AG04449 (cell line): ENCODE data around the gene HS6ST3.
"Not testable (repeated sequence)": the region's sequence is repeated elsewhere in the genome, so short reads cannot be mapped to it uniquely, and the experiment has no call there.

Source experiments
- CTCF ChIA-PET: fragments of 350-600 bp; formaldehyde crosslinking; extraction: SDS; loops from one replicate; lab custom pipeline; 2021; ENCODE audit warnings: antibody characterized with exemption; lab: Yijun Ruan, JAX
- POLR2A ChIA-PET: fragments of 400-600, 350-600 bp; formaldehyde crosslinking; extraction: SDS; loops from one replicate; lab custom pipeline; 2020; ENCODE audit warnings: antibody characterized with exemption, inconsistent platforms; lab: Yijun Ruan, JAX
- DNase-seq: peaks from one replicate; pipeline ENCODE4 v3.0.0-alpha.2; 2010; ENCODE audit warnings: low read depth, low spot score
- H3K4me3 ChIP-seq: 2 replicates; pipeline ENCODE4 v1.5.1; 2011; ENCODE audit warnings: low read depth, mild to moderate bottlenecking, control low read depth, low read length
- TF ChIP-seq, protein P1 (sequence below): IDR thresholded peaks from one replicate; pipeline ENCODE4 v1.5.1; 2011; ENCODE audit warnings: mild to moderate bottlenecking, moderate library complexity, low read length, control low read depth, inconsistent platforms; ENCODE audit not compliant: insufficient read depth; ENCODE audit errors: missing control alignments

Gene HS6ST3

DNA sequence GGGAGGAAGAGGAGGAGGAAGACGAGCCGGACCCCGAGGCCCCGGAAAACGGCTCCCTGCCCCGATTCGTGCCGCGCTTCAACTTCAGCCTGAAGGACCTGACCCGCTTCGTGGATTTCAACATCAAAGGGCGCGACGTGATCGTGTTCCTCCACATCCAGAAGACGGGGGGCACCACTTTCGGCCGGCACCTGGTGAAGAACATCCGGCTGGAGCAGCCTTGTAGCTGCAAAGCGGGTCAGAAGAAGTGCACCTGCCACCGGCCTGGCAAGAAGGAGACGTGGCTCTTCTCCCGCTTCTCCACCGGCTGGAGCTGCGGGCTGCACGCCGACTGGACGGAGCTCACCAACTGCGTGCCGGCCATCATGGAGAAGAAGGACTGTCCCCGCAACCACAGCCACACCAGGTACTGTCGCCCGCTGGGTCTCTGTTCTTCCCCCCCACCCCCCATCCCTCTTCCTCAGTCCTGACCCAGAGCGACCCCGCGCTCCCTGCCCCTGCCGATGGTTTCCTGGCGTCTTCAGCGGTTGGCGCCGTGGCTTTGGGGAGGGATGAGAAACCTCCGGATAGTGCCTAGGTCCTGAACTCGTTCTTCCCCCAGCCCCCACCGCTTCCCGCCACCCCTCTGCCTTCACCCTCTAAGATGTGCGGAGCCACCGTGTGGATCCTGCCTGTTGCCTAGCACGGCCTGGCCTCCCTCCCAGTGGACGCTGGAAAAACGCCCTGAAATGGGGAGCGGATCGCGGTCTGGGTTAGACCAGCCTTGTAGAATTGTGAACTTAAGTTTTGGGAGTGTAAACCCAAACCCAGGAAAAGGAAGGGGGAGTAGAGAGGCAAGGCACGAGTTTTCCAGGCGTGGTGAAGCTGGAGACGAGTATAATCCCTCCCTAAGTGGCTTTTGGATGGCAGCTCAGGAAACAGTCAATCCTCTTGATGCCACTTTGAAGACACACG lies 1.5 kb downstream of the HS6ST3 start:
- TF ChIP-seq, protein P1, sequence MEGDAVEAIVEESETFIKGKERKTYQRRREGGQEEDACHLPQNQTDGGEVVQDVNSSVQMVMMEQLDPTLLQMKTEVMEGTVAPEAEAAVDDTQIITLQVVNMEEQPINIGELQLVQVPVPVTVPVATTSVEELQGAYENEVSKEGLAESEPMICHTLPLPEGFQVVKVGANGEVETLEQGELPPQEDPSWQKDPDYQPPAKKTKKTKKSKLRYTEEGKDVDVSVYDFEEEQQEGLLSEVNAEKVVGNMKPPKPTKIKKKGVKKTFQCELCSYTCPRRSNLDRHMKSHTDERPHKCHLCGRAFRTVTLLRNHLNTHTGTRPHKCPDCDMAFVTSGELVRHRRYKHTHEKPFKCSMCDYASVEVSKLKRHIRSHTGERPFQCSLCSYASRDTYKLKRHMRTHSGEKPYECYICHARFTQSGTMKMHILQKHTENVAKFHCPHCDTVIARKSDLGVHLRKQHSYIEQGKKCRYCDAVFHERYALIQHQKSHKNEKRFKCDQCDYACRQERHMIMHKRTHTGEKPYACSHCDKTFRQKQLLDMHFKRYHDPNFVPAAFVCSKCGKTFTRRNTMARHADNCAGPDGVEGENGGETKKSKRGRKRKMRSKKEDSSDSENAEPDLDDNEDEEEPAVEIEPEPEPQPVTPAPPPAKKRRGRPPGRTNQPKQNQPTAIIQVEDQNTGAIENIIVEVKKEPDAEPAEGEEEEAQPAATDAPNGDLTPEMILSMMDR, result no peak
- ChIA-PET CTCF (no interaction called here), POLR2A (no interaction called here)
- no peak for DNase-seq
- no peak overlapping the region; the same call in 1 of the 2 replicates for H3K4me3 ChIP-seq

DNA sequence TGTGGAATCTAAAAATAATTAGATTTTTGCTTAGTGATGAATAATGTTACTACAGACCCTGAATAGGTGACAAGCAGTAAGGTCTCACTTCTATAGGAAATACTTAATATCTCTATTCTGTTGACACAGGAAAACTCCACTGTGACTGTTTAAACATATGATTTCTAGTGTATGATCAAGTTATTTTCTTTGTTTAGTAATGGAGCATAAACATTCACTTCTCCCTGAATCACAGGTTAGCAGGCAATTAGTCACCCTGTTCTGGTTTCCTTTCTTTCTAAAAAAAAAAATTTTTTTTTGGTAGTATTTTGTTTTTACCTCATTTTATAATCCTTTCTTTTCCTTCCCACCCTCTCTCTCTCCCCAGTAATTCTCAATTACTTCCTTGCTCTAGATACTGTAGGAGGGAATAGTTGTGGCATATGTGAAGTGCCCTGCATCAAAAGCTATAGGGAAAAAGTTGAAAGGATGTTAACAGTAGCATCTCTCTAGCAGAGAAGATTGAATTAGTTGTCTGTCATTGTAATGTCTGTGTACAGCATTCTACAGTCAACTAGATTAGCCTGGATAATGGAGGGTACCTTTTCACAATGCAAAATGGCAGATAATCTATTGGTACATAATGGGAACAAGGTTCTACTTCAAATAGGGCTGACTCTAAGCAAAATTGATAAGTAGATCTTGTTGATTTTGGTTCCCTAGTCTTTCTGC lies 3.5 kb downstream of the HS6ST3 start:
- ChIA-PET POLR2A (no interaction called here), CTCF (no interaction called here)
- no peak for DNase-seq
- H3K4me3 ChIP-seq, result no peak overlapping the region
- TF ChIP-seq, protein P1, result no peak

DNA sequence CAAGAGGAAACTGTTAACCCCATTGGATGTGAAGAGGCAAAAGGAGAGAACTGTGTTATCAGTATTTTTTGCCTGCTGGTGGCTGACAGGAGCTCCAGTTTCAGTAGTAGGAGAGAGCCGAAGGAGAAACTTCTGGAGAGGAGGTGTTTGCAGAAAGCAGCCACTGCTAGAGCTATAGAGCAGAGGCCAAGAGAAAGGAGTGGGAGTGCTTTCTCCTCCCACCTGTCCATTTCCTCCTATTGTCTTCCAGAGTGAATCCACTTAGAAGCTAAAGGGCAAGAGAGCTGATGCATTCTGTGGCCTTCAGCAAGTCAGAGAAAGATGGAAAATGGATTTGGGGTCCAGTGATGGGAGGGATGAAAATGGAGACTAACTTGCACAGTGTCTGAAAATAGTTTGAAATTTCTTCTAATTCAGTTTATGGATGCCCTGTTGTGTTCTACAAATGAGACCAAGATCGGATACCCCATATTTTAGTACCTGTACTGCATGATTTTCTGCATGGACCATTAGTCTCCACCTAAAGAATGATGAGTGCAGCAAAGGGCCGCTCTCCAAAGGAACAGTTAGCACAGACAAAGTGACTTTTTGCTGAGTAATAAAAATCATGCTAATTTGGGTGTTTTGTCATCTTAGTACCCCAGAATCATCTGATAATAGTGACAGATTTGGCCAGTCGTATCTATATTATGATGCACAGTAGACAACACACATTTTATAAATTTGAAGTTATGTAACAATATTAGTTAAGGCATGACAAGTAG lies 10.7 kb downstream of the HS6ST3 start:
- CTCF ChIA-PET, result no interaction called here
- H3K4me3 ChIP-seq, result no peak overlapping the region
- DNase-seq, result no peak
- POLR2A ChIA-PET, result no interaction called here
- TF ChIP-seq, protein P1, result no peak

DNA sequence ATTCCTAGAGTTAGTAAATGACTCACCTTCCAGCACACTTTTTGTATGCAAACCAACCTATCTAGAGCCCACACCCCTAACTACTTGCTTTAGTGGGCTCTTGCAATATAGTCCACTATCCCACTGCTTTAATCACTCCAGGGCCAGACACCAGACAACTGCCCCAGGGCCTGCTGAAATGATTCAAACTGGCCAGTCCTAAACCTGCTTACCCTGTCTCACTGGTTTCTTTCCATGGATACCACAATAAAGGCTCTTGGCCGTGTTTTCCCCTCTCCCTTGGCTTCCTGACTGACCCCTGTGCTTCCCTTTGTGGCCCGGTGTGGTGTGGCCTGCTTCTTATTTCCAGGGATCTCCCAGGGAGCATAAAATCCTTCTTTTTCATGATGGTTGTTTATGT lies 14.6 kb downstream of the HS6ST3 start:
- TF ChIP-seq, protein P1, result no peak
- CTCF ChIA-PET, result no interaction called here
- no peak overlapping the region for H3K4me3 ChIP-seq
- POLR2A ChIA-PET, result no interaction called here
- no peak for DNase-seq

DNA sequence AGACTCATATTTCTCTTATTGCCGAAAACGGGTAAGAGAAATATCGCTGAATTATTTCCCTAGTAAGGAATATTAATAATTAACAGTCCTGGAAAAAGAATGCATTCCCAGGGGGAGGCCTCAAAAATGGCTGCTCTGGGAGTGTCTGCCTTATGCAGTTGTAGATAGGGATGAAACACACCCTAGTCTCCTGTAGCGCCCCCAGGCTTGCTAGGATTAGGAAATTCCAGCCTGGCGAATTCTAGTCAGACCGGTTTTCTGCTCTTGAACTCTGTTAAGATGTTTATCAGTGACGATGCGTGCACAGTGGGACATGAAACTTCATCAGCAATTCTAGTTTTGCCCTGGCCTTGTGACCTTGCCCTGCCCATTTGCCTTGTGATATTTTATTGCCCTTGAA lies 18.2 kb downstream of the HS6ST3 start:
- DNase-seq, POLR2A ChIA-PET, H3K4me3 ChIP-seq, CTCF ChIA-PET: not testable (repeated sequence)

GRCh38 chr13:96109125-96109524 lies 19.2 kb downstream of the HS6ST3 start:
- no peak for DNase-seq
- ChIA-PET POLR2A (no interaction called here), CTCF (no interaction called here)
- no peak overlapping the region for H3K4me3 ChIP-seq
- TF ChIP-seq, protein P1, result no peak
